ENCODE measurements around the gene POMT1. TPM values are rescaled to one million over a fixed set of nuclear protein-coding genes. Genes with fewer than 3 reads are reported as not detected.

Gene POMT1
- total RNA-seq, 1 experiment from 2014 or later, result 39.6 TPM

DNA sequence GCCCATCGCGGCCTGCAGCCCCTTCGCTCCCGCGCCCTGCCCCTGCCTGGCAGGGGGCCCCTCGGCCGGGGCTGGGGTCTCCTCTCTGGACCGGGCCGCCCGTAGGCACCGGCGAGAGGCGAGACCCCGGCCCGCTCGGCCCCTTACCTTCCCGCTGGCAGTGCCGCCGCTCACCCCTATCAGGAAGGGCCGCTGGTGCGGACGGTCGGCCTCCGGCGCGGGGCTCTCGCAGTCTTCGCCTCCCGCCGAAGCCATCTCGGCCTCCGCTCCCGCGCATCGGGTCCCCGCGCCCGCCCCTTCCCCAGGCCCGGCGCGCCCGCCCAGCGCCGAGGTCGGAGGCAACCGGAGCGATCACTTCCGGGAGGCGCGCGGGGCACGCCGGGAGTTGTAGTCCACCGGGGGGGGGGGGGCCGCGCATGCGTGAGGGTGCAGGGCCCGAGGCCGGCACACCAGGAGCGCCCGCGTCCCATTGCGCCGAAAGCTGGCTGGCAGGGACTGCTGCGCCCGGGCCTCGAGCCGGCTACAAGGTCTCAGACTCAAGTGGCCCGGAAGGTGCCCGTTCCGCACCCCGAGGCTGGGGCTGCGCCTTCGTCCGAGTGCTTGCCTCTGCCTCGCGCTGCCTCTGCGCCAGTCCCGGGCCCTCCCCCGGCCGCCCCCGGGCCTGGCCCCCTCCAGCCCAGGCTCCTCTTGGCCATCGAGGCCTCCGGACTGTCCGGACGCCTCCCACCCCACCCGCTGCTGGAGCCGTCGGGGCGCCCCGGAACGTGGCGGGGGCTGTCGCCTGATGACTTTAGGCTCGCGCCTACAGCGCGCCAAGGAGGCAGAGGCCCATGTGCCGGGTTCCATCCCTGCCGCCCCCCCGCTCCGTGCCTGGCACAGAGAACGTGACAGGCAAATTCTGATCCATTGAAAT is 28.5 kb downstream of the POMT1 start, which contains the start of gene UCK1:
TSS of gene UCK1 (minus strand) at position 344 of the 913 bp plus-strand sequence. CDS start at position 255, 89 bp downstream.
- BruUV-seq (replicated peaks), result no TSS peak
- Histone ChIP-seq H3K4me1 (ENCODE audit: insufficient read depth, low read length, poor library complexity, severe bottlenecking) (peaks cover 4% of the 10 kb centered on the region), H3K27ac (ENCODE audit: low read depth, low read length, poor library complexity, severe bottlenecking) (peak within 1 kb of the TSS; percentile 84), H3K4me3 (ENCODE audit: low read depth, low read length, poor library complexity, severe bottlenecking) (peak within 1 kb of the TSS; percentile 92), H3K36me3 (ENCODE audit: insufficient read depth, low read length, poor library complexity, severe bottlenecking) (peaks cover 35% of the 10 kb centered on the region), H3K27me3 (replicated peaks; ENCODE audit: insufficient read depth, low read depth, low read length, poor library complexity) (no peaks in the 10 kb centered on the region), H3K9me3 (ENCODE audit: low read depth, low read length, poor library complexity, severe bottlenecking) (no peaks in the 10 kb centered on the region)
- intact Hi-C loops (cut with micrococcal nuclease; ENCODE audit: unreplicated experiment), result no loop called here
- TF ChIP-seq EZH2 (IDR thresholded peaks at IDR 0.05; ENCODE audit: borderline replicate concordance, low read depth, low read length, poor library complexity, severe bottlenecking), result no peak
- TF ChIP-seq, protein P1, sequence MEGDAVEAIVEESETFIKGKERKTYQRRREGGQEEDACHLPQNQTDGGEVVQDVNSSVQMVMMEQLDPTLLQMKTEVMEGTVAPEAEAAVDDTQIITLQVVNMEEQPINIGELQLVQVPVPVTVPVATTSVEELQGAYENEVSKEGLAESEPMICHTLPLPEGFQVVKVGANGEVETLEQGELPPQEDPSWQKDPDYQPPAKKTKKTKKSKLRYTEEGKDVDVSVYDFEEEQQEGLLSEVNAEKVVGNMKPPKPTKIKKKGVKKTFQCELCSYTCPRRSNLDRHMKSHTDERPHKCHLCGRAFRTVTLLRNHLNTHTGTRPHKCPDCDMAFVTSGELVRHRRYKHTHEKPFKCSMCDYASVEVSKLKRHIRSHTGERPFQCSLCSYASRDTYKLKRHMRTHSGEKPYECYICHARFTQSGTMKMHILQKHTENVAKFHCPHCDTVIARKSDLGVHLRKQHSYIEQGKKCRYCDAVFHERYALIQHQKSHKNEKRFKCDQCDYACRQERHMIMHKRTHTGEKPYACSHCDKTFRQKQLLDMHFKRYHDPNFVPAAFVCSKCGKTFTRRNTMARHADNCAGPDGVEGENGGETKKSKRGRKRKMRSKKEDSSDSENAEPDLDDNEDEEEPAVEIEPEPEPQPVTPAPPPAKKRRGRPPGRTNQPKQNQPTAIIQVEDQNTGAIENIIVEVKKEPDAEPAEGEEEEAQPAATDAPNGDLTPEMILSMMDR (conservative IDR thresholded peaks at IDR 0.05; ENCODE audit: low read depth, low read length), result no peak
- POLR2A ChIA-PET (ENCODE audit: low non-redundant PET), result no interaction called here
- DNase-seq (ENCODE audit: low spot score), result peak; percentile 90
- CTCF ChIA-PET, result no interaction called here

DNA sequence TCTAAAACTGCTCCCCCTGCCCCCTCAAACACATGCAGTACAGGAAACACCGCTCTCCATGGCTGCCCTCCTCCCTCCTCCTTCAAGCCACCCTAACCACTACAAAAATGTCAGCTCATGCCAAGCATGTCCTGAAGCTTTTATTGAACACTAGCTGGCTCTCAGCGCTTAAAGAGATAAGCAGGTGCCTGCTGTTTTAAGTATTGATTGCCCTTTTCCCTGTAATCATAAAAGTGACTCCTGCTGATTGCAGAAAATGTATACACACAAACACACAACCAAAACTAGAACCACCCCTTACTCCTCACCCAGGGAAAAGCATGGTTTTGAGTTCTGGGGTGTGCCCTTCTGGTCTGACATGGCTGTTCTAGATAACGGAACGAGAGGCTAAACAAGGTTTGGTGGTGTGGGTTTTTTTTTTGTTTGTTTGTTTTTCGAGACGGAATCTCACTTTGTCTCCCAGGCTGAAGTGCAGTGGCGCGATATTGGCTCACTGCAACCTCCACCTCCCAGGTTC is 32.1 kb downstream of the POMT1 start:
- CTCF ChIA-PET, result no interaction called here
- no peak for TF ChIP-seq EZH2 (IDR thresholded peaks at IDR 0.05; ENCODE audit: borderline replicate concordance, low read depth, low read length, poor library complexity, severe bottlenecking)
- TF ChIP-seq, protein P1 (conservative IDR thresholded peaks at IDR 0.05; ENCODE audit: low read depth, low read length), result no peak
- BruUV-seq (replicated peaks), result no TSS peak
- H3K36me3 ChIP-seq (ENCODE audit: insufficient read depth, low read length, poor library complexity, severe bottlenecking), result no peaks in the 10 kb centered on the region
- POLR2A ChIA-PET (ENCODE audit: low non-redundant PET), result no interaction called here
- H3K9me3 ChIP-seq (ENCODE audit: low read depth, low read length, poor library complexity, severe bottlenecking), result no peaks in the 10 kb centered on the region
- no peak overlapping the region for H3K27ac ChIP-seq (ENCODE audit: low read depth, low read length, poor library complexity, severe bottlenecking)
- DNase-seq (ENCODE audit: low spot score), result no peak
- H3K4me1 ChIP-seq (ENCODE audit: insufficient read depth, low read length, poor library complexity, severe bottlenecking), result peaks cover 4% of the 10 kb centered on the region
- no peaks in the 10 kb centered on the region for H3K27me3 ChIP-seq (replicated peaks; ENCODE audit: insufficient read depth, low read depth, low read length, poor library complexity)
- no peak overlapping the region for H3K4me3 ChIP-seq (ENCODE audit: low read depth, low read length, poor library complexity, severe bottlenecking)
- intact Hi-C loops (cut with micrococcal nuclease; ENCODE audit: unreplicated experiment), result no loop called here

DNA sequence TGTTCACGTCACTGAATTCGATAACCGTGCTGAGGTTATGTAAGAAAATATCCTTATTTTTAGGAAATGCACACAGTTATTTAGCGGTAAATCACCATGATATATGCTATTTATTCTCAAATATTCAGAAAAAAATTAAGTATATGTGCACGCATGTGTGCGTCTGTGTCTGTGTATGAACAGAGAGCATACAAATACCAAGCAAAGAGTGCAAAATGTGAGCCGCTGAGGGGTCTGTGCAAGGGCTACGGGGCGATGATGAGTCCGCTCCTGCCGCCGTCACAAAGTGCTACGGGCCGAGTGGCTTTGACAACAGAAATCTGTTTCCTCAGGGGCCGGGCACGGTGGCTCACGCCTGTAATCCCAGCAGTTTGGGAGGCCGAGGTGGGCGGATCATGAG is 35.2 kb downstream of the POMT1 start:
- Histone ChIP-seq H3K27me3 (replicated peaks; ENCODE audit: insufficient read depth, low read depth, low read length, poor library complexity) (no peaks in the 10 kb centered on the region), H3K4me1 (ENCODE audit: insufficient read depth, low read length, poor library complexity, severe bottlenecking) (no peaks in the 10 kb centered on the region), H3K4me3 (ENCODE audit: low read depth, low read length, poor library complexity, severe bottlenecking) (no peak overlapping the region), H3K27ac (ENCODE audit: low read depth, low read length, poor library complexity, severe bottlenecking) (no peak overlapping the region), H3K9me3 (ENCODE audit: low read depth, low read length, poor library complexity, severe bottlenecking) (peaks cover 5% of the 10 kb centered on the region), H3K36me3 (ENCODE audit: insufficient read depth, low read length, poor library complexity, severe bottlenecking) (no peaks in the 10 kb centered on the region)
- BruUV-seq (replicated peaks), result no TSS peak
- intact Hi-C loops (cut with micrococcal nuclease; ENCODE audit: unreplicated experiment), result no loop called here
- DNase-seq (ENCODE audit: low spot score), result no peak
- TF ChIP-seq, protein P1 (conservative IDR thresholded peaks at IDR 0.05; ENCODE audit: low read depth, low read length), result no peak
- TF ChIP-seq EZH2 (IDR thresholded peaks at IDR 0.05; ENCODE audit: borderline replicate concordance, low read depth, low read length, poor library complexity, severe bottlenecking), result no peak
- ChIA-PET POLR2A (ENCODE audit: low non-redundant PET) (no interaction called here), CTCF (interaction anchor here (0.6 kb wide), 1 partner anchor 209 kb away, joined by 3 read pairs; no protein-coding TSS in a partner anchor)

Measured in A673 (cell line).